IPS-18a (cell line): ENCODE results near the gene FLT4.

ENCODE experiments used
- H3K27ac ChIP-seq: one replicate; pipeline ENCODE4 v1.5.1; 2013; ENCODE audit warnings: low read length
- H3K27me3 ChIP-seq: one replicate; pipeline ENCODE4 v1.6.1; 2013; ENCODE audit warnings: mild to moderate bottlenecking, low read length; ENCODE audit not compliant: control insufficient read depth, insufficient read depth
- H3K36me3 ChIP-seq: one replicate; pipeline ENCODE4 v1.6.1; 2013; ENCODE audit warnings: low read depth, low read length; ENCODE audit not compliant: control insufficient read depth
- H3K4me1 ChIP-seq: one replicate; pipeline ENCODE4 v1.6.1; 2013; ENCODE audit warnings: low read depth, low read length; ENCODE audit not compliant: control insufficient read depth
- H3K4me3 ChIP-seq: one replicate; pipeline ENCODE4 v1.5.1; 2013; ENCODE audit warnings: low read length
- H3K9ac ChIP-seq: one replicate; pipeline ENCODE4 v1.6.1; 2013; ENCODE audit warnings: mild to moderate bottlenecking, low read length, moderate library complexity
- H3K9me3 ChIP-seq: one replicate; pipeline ENCODE4 v1.6.1; 2013; ENCODE audit warnings: low read depth, low read length; ENCODE audit not compliant: control insufficient read depth

FLT4 gene

DNA sequence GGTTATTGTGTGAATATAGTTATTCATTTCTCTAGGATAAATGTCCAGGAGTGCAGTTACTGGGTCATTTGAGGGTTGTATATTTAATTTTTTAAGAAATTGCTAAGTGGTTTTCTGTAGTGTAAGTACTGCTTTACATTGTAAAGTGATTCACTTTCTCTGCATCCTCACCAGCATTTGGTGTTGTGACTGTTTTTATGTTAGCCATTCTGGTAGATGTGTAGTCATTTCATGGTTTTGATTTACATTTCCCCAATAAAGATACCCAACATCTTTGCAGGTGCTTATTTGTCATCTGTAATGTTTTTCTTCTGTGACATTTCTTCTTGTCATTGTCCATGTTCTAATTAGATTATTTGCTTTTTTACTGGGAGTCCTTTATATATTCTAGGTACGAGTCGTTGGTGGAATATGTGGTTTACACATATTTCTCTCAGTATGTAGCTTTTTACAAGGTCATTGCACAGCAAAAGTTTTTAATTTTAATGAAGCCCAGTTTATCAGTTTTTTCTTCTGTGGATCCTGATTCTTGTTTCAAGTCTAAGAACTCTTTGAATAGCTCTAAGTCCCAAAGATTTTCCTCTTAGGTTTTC lies 92.1 kb downstream of the FLT4 start:
- Histone ChIP-seq H3K4me3 (no peak overlapping the region), H3K9me3 (no peaks in the 10 kb centered on the region), H3K4me1 (no peaks in the 10 kb centered on the region), H3K27me3 (no peaks in the 10 kb centered on the region), H3K36me3 (peaks cover 43% of the 10 kb centered on the region), H3K9ac (no peak overlapping the region), H3K27ac (no peak overlapping the region)

- Histone ChIP-seq H3K36me3 (peaks cover 57% of the 10 kb centered on the region), H3K4me3 (no peak overlapping the region), H3K27ac (no peak overlapping the region), H3K9ac (no peak overlapping the region), H3K9me3 (no peaks in the 10 kb centered on the region), H3K27me3 (no peaks in the 10 kb centered on the region), H3K4me1 (no peaks in the 10 kb centered on the region)
Observed at GRCh38 chr5:180555168-180555921, 94.1 kb downstream of the FLT4 start.

DNA sequence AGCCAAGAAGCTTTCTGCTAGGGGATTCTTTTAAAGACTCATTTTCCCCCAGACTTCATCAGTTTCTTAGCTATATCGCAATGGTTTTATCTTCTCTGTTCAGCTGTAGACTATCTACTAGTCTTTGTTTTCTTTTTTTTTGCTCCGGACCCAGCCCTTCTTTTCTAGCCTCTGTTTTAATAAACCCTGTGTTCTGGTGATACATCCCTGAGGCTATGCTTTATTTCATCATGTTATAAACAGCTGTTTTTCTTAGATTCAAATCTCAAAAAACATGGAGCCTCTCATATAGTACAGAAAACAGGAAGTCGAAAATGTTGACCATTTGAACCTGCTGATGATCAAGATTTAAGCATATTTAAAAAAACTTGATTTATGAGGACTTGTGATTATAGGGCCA lies 95.9 kb downstream of the FLT4 start:
- Histone ChIP-seq H3K9me3 (no peaks in the 10 kb centered on the region), H3K4me3 (no peak overlapping the region), H3K36me3 (peaks cover 65% of the 10 kb centered on the region), H3K9ac (no peak overlapping the region), H3K27ac (no peak overlapping the region), H3K27me3 (no peaks in the 10 kb centered on the region), H3K4me1 (no peaks in the 10 kb centered on the region)
